Retinal pigment epithelial cell (primary cell): ENCODE results near the gene SRSF9.
A peak's percentile ranks its signal among the peaks of the same experiment; 100 is the strongest.

Source experiments
- DNase-seq: peaks from one replicate; pipeline ENCODE4 v3.0.0-alpha.2; 2010; ENCODE audit warnings: low read depth
- H3K4me3 ChIP-seq: 2 replicates; pipeline ENCODE4 v1.5.1; 2011; ENCODE audit warnings: mild to moderate bottlenecking, low read length, control low read depth, moderate library complexity
- CTCF ChIP-seq: conservative IDR thresholded peaks from 2 replicates; pipeline ENCODE4 v1.5.1; 2011; ENCODE audit warnings: low read depth, low read length, control low read depth, inconsistent platforms

Gene SRSF9

DNA sequence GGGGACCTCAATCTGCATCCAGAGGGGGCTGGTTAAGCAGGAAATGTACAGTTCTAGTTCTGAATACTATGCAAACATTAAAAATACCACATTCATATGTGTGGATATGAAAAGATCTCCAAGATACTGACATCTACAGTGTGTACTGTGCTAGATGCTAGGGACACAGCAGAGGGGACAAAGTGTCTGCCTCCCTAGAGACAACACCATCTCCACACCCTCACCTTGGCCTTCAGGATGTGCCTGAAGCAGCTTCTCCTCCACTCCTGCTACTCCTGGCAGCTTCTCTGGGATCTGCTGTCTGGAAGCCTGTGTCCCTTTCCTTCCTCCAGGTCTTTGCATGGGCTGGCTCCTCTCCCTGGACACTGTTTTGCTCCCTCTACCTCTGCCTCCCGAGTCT lies 10.7 kb upstream of the SRSF9 start:
- no peak for DNase-seq
- TF ChIP-seq CTCF, result no peak
- H3K4me3 ChIP-seq, result no peak overlapping the region

GRCh38 chr12:120479458-120479857 lies 9.9 kb upstream of the SRSF9 start:
- H3K4me3 ChIP-seq, result no peak overlapping the region
- DNase-seq, result no peak
- no peak for TF ChIP-seq CTCF

DNA sequence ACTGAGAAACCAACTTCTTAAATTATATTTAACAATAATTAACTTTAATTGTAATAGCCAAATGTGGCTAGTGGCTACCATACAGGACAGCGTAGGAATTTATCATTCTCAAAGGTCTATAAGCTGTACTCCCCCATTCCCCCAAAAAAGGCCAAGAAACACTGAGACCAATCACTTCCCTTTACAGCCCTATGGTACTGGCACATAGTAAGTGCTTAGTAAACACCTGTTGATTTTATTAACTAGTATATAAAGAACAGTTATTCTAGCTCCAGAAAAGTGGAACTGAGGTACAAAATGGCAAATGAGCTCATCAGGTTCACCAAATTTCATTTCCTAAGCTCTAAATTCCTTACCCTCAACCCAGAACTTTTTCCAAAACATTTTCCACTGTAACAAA lies 6.1 kb upstream of the SRSF9 start:
- H3K4me3 ChIP-seq, result no peak overlapping the region
- TF ChIP-seq CTCF, result no peak
- DNase-seq, result no peak

GRCh38 chr12:120474616-120474960 lies 5.0 kb upstream of the SRSF9 start:
- H3K4me3 ChIP-seq, result no peak overlapping the region
- no peak for TF ChIP-seq CTCF
- DNase-seq, result no peak

DNA sequence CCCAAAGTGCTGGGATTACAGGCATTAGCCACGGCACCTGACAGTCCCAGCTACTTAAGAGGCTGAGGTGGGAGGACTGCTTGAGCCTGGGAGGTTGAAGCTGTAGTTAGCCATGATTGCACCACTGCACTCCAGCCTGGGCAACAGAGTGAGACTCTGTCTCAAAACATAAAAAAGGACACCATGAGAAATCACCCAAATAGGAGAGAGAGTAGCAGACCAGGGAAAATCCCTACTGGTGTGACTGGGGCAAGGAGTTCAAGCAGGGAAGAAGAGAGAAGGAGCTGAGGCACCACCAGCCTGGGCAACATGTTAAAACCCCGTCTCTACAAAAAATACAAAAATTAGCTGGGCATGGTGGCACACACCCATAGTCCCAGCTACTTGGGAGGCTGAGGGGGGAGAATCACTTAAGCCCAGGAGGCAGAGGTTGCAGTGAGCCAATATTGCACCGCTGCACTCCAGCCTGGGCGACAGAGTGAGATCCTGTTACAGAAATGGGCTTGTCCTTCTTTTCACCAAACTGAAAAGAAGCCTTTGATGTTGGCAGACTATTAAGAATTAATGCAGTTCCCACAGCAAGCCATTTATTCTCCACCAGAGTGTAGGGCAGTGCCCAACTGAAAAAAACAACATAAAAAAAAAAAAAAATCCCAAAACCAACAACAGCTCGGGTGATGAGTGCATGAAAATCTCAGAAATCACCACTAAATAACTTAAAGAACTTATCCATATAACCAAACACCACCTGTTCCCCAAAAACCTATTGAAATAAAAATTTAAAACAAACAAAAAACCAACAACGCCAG lies 4.5 kb upstream of the SRSF9 start:
- DNase-seq, result no peak
- no peak overlapping the region for H3K4me3 ChIP-seq
- TF ChIP-seq CTCF, result no peak

GRCh38 chr12:120472521-120472920 lies 3.0 kb upstream of the SRSF9 start:
- no peak overlapping the region for H3K4me3 ChIP-seq
- no peak for TF ChIP-seq CTCF
- DNase-seq, result no peak

- DNase-seq, result no peak
- H3K4me3 ChIP-seq, result peak overlapping the region; percentile 82
Measured at GRCh38 chr12:120470150-120470784, 719 bp upstream of the SRSF9 start.

More at GRCh38 chr12:120470150-120470784, 719 bp upstream of the SRSF9 start:
- no peak for TF ChIP-seq CTCF
